Measurements from ENCODE around the gene SIX3. TPM values are rescaled to one million over a fixed set of nuclear protein-coding genes. Genes with fewer than 3 reads are reported as not detected.

SIX3 gene
- total RNA-seq, 6 experiments from 2014 or later = not detected

DNA sequence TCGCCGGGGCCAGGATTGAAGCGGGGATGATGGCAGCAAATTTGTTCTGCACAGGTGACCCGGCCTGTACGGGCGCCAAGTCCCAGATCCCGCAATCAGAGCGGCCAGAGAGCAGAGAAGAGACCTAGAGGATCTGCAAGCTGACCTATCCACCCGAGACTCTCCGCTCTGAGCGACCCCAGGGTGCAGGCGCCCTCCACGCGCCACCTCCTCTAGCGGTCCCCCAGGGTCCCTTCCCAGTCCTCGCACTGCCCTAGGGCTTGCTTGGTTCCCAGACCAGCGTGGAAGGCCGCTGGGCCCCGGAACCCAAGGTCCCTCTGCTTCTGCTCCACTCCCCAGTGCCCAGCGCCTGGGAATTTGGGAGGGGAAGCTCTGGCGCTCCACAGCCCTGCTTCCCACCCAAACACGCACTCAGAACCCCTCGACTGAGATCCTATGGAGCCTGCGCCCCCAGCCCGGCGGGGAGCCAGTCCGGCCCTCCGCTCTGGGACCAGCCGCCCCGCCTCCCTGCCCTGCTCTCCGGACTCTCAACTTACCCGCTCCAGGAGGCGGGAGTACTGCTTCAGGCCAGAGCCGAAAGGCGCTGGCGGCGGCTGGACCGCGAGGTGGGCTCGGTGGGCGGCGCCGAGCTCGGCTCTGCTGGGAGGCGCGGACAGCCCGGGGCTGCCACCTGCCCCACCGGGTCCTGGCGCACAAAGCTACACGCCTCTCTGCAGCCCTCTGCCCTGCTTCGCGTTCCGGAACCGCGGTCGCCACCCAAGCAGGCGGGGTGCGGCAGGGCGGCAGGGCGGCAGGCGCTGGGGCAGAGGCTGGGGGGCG, 3.0 kb upstream of the SIX3 start:
- Mint-ChIP-seq H3K27me3 (ENCODE audit: insufficient read depth) (peaks cover 81% of the 10 kb centered on the region), H3K36me3 (ENCODE audit: low read depth) (no peaks in the 10 kb centered on the region), H3K27ac (no peak overlapping the region), H3K4me3 (no peak overlapping the region), H3K4me1 (ENCODE audit: low read depth) (peaks cover 7% of the 10 kb centered on the region; the same call in 1 of the 2 replicates), H3K9me3 (no peaks in the 10 kb centered on the region)
- DNase-seq = no peak
- TF ChIP-seq, protein P1, sequence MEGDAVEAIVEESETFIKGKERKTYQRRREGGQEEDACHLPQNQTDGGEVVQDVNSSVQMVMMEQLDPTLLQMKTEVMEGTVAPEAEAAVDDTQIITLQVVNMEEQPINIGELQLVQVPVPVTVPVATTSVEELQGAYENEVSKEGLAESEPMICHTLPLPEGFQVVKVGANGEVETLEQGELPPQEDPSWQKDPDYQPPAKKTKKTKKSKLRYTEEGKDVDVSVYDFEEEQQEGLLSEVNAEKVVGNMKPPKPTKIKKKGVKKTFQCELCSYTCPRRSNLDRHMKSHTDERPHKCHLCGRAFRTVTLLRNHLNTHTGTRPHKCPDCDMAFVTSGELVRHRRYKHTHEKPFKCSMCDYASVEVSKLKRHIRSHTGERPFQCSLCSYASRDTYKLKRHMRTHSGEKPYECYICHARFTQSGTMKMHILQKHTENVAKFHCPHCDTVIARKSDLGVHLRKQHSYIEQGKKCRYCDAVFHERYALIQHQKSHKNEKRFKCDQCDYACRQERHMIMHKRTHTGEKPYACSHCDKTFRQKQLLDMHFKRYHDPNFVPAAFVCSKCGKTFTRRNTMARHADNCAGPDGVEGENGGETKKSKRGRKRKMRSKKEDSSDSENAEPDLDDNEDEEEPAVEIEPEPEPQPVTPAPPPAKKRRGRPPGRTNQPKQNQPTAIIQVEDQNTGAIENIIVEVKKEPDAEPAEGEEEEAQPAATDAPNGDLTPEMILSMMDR (IDR thresholded peaks at IDR 0.05) = no peak

DNA sequence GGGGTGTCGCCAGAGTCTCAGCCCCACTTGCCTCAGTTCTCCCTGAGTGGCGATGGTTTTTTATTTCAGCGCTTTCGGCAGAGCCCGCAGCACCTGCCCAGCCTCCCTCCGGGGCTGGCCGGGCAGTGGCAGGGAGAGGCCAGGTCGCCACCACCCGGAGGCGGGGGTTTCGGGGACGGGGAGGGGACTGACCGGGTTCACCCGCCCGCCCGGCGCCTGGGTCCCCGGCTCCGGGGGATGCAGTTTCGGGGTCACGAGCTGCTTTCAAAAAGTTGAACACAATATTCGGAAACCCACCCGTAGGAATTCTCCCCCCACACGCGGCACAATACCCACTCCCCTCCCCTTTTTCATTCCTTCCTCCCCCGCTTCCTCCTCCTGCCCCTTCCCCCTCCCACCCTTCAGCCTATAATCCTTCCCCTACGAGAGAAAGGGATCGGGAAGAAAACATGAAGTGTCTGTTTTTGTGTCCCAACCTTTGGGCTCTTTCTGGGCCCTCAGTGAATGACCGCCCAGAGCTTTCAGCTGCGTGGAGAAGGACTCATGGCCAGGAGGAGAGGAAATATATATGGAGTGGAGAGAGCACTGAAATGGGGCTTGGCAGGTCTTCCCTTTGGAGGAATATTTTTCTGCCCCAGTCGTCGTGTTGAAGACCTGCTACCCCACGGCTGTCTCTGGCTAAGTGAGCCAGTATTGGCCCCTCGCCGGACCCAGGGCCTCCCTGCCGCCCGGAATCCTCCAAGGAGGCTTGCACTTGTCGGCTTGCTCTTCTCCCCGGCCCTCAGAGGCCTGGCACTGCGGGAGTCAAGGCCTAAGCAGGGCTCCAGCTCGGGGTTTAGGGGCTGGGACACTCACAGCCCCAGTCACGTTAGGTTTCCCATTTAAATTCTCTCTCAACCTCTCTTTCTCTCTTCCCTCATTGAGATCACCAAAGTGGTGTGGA, 2.1 kb upstream of the SIX3 start:
- peaks cover 7% of the 10 kb centered on the region; the same call in 1 of the 2 replicates for H3K4me1 Mint-ChIP-seq (ENCODE audit: low read depth)
- TF ChIP-seq, protein P1 (IDR thresholded peaks at IDR 0.05) = no peak
- no peaks in the 10 kb centered on the region for H3K36me3 Mint-ChIP-seq (ENCODE audit: low read depth)
- H3K27me3 Mint-ChIP-seq (ENCODE audit: insufficient read depth) = peaks cover 82% of the 10 kb centered on the region
- DNase-seq = no peak
- no peak overlapping the region for H3K4me3 Mint-ChIP-seq
- no peaks in the 10 kb centered on the region for H3K9me3 Mint-ChIP-seq
- no peak overlapping the region for H3K27ac Mint-ChIP-seq

DNA sequence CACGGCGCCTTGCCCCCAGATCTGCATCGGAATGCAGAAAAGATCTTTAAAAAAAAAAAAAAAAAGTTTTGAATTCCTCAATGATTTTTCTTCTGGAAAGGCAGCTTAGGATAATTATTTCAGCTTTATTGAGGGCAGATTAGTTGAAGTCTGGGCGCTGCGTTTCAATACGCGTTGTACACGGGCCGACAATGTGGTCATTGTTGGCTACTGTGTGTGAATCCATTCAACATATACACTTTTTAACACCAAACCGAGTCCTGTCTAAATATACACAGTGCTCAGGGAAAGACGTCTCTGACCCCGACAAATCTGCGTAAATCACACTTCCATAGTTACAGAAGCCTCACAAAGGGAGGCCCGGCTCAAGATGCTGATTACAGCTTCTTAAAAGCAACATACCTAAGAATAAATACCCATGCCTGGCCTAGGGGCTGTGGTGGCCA, 1.4 kb upstream of the SIX3 start:
- Mint-ChIP-seq H3K27me3 (ENCODE audit: insufficient read depth) (peaks cover 82% of the 10 kb centered on the region), H3K4me3 (no peak overlapping the region), H3K36me3 (ENCODE audit: low read depth) (no peaks in the 10 kb centered on the region), H3K4me1 (ENCODE audit: low read depth) (peaks cover 7% of the 10 kb centered on the region; the same call in 1 of the 2 replicates), H3K9me3 (no peaks in the 10 kb centered on the region), H3K27ac (no peak overlapping the region)
- TF ChIP-seq, protein P1 (IDR thresholded peaks at IDR 0.05) = no peak
- no peak for DNase-seq

DNA sequence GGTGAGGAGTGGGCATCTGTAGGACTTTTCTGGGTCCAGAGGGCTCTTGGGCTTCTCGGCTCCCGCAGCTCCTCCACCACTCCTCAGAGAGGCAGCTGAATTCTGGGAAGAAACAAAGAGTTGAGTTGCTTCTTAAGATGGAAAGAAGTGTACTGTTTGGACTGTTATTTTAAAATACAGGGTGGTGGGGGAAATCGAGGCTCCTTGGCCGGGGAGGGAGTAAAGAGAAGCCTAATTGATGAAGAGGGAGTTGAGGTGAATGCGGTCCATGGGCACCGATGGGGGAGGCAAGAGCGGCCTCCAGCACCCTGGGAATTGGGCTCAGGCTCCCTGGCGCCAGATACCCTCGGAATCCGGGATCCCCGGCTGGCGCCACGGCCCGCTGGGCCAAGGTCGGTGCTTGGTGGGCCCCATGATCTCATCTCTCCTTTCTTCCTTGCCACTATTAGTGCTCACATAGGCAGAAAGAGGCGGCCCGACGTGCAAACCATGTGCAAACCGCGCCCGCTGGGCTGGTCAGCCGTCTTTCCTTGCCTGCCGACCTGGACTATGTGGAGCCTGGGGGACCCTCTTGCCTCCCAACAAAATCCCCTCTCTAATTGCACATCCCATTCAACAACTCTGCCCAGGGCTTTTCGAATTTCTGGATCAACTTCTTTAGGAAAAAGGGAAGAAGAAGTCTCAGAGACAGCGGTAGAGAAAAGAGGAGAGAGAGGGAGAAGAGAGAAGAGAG, 604 bp upstream of the SIX3 start:
- H3K27ac Mint-ChIP-seq = no peak overlapping the region
- H3K4me1 Mint-ChIP-seq (ENCODE audit: low read depth) = peaks cover 7% of the 10 kb centered on the region; the same call in 1 of the 2 replicates
- DNase-seq = no peak
- TF ChIP-seq, protein P1 (IDR thresholded peaks at IDR 0.05) = no peak
- peaks cover 83% of the 10 kb centered on the region for H3K27me3 Mint-ChIP-seq (ENCODE audit: insufficient read depth)
- H3K4me3 Mint-ChIP-seq = peak overlapping the region; percentile 72; the same call in 1 of the 2 replicates
- no peaks in the 10 kb centered on the region for H3K36me3 Mint-ChIP-seq (ENCODE audit: low read depth)
- no peaks in the 10 kb centered on the region for H3K9me3 Mint-ChIP-seq
